ENCODE measurements around the gene MTFR2.

- TF ChIP-seq CTCF (IDR thresholded peaks at IDR 0.05; ENCODE audit: insufficient read depth, low read length, poor library complexity, severe bottlenecking) (no peak), EZH2phosphoT487 (conservative IDR thresholded peaks at IDR 0.05; ENCODE audit: low read length) (no peak)
These were observed 68.6 kb downstream of the MTFR2 start for GRCh38 chr6:136181512-136181833.
